ENCODE results near the gene NHSL1. TPM values are rescaled to one million over a fixed set of nuclear protein-coding genes. Genes with fewer than 3 reads are reported as not detected.

NHSL1 gene
- total and polyA plus RNA-seq, 7 donors: 6.5 to 17.5 (median 8.6) TPM

DNA sequence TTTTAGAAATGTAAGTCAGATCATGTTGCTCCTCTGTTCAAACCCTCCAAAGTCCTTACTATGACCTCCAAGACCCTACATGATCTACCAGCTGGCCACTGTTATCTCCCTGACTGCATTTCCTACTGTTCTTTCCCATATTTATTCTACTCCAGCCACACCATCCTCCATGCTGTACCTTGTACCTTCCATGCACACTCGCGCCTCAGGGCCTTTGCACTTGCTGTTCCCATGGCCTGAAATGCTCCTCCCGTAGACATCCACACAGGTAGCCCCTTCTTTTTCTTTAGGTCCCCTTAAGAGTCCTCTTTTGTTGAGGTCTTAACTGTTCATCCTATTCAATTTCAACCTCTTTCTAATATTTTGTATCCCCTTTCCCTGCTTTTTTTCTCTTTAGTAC, 48.3 kb downstream of the NHSL1 start:
- intact Hi-C loops (cut with DNase I): no loop called here
- Histone ChIP-seq H3K4me3 (no peak overlapping the region), H3K36me3 (no peaks in the 10 kb centered on the region), H3K27ac (no peak overlapping the region), H3K27me3 (no peaks in the 10 kb centered on the region), H3K9me3 (no peaks in the 10 kb centered on the region), H3K4me1 (no peaks in the 10 kb centered on the region)
- WGBS, 2 donors: 93 to 97% methylated on average over 3 of the region's 3 CpGs
- no peak for DNase-seq
- TF ChIP-seq POLR2A (IDR thresholded peaks at IDR 0.05): no peak
- TF ChIP-seq, protein P1, sequence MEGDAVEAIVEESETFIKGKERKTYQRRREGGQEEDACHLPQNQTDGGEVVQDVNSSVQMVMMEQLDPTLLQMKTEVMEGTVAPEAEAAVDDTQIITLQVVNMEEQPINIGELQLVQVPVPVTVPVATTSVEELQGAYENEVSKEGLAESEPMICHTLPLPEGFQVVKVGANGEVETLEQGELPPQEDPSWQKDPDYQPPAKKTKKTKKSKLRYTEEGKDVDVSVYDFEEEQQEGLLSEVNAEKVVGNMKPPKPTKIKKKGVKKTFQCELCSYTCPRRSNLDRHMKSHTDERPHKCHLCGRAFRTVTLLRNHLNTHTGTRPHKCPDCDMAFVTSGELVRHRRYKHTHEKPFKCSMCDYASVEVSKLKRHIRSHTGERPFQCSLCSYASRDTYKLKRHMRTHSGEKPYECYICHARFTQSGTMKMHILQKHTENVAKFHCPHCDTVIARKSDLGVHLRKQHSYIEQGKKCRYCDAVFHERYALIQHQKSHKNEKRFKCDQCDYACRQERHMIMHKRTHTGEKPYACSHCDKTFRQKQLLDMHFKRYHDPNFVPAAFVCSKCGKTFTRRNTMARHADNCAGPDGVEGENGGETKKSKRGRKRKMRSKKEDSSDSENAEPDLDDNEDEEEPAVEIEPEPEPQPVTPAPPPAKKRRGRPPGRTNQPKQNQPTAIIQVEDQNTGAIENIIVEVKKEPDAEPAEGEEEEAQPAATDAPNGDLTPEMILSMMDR (IDR thresholded peaks at IDR 0.05): no peak
- no peak for TF ChIP-seq EP300 (IDR thresholded peaks at IDR 0.05)
- no peak for TF ChIP-seq POLR2AphosphoS5 (IDR thresholded peaks at IDR 0.05)

DNA sequence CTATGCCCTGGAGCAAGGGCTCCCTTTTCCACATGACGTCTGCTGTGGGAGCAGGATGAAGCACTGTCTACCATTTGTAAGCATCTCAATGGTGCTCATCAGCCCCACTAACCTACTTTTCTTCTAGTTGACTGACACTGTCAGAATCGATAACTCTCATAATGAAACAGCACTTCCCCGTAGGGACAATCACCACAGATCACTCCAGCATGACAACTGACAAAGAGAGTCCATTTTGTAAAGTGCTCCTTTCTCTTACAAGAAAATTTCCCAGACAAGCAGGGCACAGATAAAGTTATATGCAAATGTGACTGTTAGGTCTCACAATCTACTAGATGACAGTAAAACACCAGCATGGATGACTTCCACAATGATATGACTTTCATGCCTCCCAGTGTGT, 48.8 kb downstream of the NHSL1 start:
- no peak overlapping the region for H3K4me3 ChIP-seq
- WGBS, 2 donors: 79 to 83% methylated on average over 3 of the region's 3 CpGs
- no peaks in the 10 kb centered on the region for H3K27me3 ChIP-seq
- intact Hi-C loops (cut with DNase I): no loop called here
- H3K4me1 ChIP-seq: no peaks in the 10 kb centered on the region
- no peaks in the 10 kb centered on the region for H3K36me3 ChIP-seq
- no peaks in the 10 kb centered on the region for H3K9me3 ChIP-seq
- H3K27ac ChIP-seq: no peak overlapping the region
- DNase-seq: no peak
- TF ChIP-seq EP300 (IDR thresholded peaks at IDR 0.05) (no peak), POLR2A (IDR thresholded peaks at IDR 0.05) (no peak)

DNA sequence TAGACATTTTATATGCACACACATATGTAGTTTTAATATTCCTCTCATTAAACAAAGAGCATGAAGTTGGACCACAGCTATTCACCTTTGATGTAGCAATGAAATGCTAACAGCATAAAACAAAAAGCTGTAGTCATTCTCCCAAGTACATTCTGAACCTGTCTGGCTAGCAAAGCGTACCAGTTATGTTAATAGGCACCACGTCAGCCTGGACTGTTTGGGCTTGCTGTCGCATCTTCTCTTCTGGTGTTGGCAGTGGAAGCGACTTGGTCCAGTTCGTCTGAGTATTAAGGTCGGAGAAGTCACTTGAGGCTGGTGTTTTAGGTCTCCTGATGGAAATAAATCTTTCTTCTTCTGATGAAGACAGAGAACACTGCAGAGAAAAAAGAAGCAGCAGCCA, 52.5 kb downstream of the NHSL1 start:
- 92% methylated on average over 6 of the region's 6 CpGs for WGBS, 2 donors

DNA sequence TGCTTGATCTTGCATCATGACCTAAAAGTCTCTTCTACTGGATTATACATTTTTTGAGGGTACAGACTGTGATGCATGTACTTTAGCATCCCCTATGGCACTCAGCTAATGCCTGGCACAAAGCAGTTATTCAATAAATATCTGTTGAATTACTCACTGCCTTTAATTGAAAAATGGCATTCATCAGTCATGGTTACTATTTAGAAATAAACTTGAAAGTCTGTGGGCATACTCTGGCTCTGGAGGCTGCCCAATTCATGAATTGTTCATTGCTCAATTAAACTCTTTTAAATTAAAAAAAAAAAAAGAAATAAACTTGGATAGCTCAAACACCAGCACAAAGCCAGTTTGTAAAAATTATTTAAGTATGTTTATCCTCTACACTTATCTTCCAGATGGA, 55.3 kb downstream of the NHSL1 start:
- Histone ChIP-seq H3K4me3 (no peak overlapping the region), H3K4me1 (no peaks in the 10 kb centered on the region), H3K27me3 (no peaks in the 10 kb centered on the region), H3K36me3 (no peaks in the 10 kb centered on the region), H3K27ac (no peak overlapping the region), H3K9me3 (no peaks in the 10 kb centered on the region)
- TF ChIP-seq EP300 (IDR thresholded peaks at IDR 0.05) (no peak), POLR2AphosphoS5 (IDR thresholded peaks at IDR 0.05) (no peak)
- intact Hi-C loops (cut with DNase I): no loop called here
- DNase-seq: no peak

More for the DNA sequence above, 52.5 kb downstream of the NHSL1 start:
- no peaks in the 10 kb centered on the region for H3K9me3 ChIP-seq
- H3K4me1 ChIP-seq: no peaks in the 10 kb centered on the region
- H3K27me3 ChIP-seq: no peaks in the 10 kb centered on the region
- no peak overlapping the region for H3K4me3 ChIP-seq
- no peaks in the 10 kb centered on the region for H3K36me3 ChIP-seq
- DNase-seq: no peak
- no peak overlapping the region for H3K27ac ChIP-seq
- intact Hi-C loops (cut with DNase I): no loop called here
- TF ChIP-seq POLR2AphosphoS5 (IDR thresholded peaks at IDR 0.05) (no peak), POLR2A (IDR thresholded peaks at IDR 0.05) (no peak), EP300 (IDR thresholded peaks at IDR 0.05) (no peak)
- TF ChIP-seq, protein P1 (IDR thresholded peaks at IDR 0.05): no peak

DNA sequence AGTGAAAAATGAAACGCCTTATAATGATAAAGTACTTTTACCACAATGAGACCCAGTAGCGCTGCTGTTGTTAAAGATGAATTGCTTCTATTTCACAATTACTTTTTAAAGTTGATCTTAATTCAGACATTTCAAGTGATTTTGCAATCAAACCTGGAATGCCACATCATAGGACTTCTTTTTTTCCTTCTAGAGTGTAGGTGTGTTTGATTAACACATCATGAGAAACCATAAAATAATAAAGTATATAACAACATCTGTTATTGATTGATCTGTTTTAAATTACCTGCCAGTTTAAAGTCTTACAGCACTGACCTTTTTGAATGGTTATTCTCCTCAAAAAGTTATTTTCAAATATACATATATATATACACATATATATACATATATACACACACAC, 56.6 kb downstream of the NHSL1 start:
- Histone ChIP-seq H3K4me3 (no peak overlapping the region), H3K27ac (no peak overlapping the region), H3K36me3 (no peaks in the 10 kb centered on the region), H3K9me3 (no peaks in the 10 kb centered on the region), H3K4me1 (no peaks in the 10 kb centered on the region), H3K27me3 (no peaks in the 10 kb centered on the region)
- no peak for DNase-seq
- WGBS, 2 donors: 17 to 75% methylated on average over 2 of the region's 2 CpGs
- TF ChIP-seq POLR2AphosphoS5 (IDR thresholded peaks at IDR 0.05) (no peak), EP300 (IDR thresholded peaks at IDR 0.05) (no peak), POLR2A (IDR thresholded peaks at IDR 0.05) (no peak)
- TF ChIP-seq, protein P1 (IDR thresholded peaks at IDR 0.05): no peak
- intact Hi-C loops (cut with DNase I): no loop called here

DNA sequence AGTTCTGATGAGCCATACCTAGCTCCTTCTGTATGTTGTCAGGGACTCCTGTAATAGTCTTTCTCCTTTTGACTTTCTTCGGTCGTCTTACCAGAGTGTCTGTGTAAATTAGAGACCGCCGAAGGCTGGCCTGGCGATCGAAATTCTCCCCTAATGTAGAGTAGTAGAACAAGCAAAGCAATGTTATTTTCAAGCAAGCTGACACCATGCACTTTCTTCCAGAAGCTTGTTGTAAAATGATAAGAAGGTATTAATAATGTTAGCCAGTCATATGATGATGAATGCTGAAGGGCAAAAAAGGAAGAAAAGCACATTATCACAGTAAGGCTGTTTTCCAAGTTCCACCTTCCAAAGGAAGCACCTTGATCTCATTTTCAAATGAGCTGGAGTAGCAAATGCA, 57.3 kb downstream of the NHSL1 start:
- intact Hi-C loops (cut with DNase I): no loop called here
- H3K36me3 ChIP-seq: no peaks in the 10 kb centered on the region
- 93 to 95% methylated on average over 6 of the region's 6 CpGs for WGBS, 2 donors
- no peaks in the 10 kb centered on the region for H3K4me1 ChIP-seq
- H3K4me3 ChIP-seq: no peak overlapping the region
- H3K9me3 ChIP-seq: no peaks in the 10 kb centered on the region
- no peaks in the 10 kb centered on the region for H3K27me3 ChIP-seq
- no peak overlapping the region for H3K27ac ChIP-seq
- no peak for DNase-seq
- TF ChIP-seq POLR2AphosphoS5 (IDR thresholded peaks at IDR 0.05) (no peak), EP300 (IDR thresholded peaks at IDR 0.05) (no peak), POLR2A (IDR thresholded peaks at IDR 0.05) (no peak)
- TF ChIP-seq, protein P1 (IDR thresholded peaks at IDR 0.05): no peak

Measured in sigmoid colon (tissue), 7 donors.